CD8-positive, alpha-beta memory T cell (primary cell): ENCODE data around the gene GTF2A1. TPM values are rescaled to one million over a fixed set of nuclear protein-coding genes. Genes with fewer than 3 reads are reported as not detected.
"Not testable (repeated sequence)": the region's sequence is repeated elsewhere in the genome, so short reads cannot be mapped to it uniquely, and the experiment has no call there.

Source experiments
- CTCF ChIA-PET: fragments of 350-600 bp; sonication (Branson Sonifier 250); formaldehyde crosslinking; loops from one replicate; lab custom pipeline; 2021; ENCODE audit warnings: antibody characterized with exemption; lab: Charles Lee
- POLR2A ChIA-PET: fragments of 350-600 bp; sonication (Branson Sonifier 250); formaldehyde crosslinking; loops from one replicate; lab custom pipeline; 2021; ENCODE audit warnings: antibody characterized with exemption; lab: Charles Lee
- DNase-seq, 5 donors: peaks; one replicate each; pipeline versions ENCODE4 v3.0.0 to v3.0.0-alpha.2; 2020 to 2022; ENCODE audit warnings: mixed read lengths in 1 of 5
- H3K27ac ChIP-seq: one replicate; pipeline ENCODE4 v1.7.0; 2013; ENCODE audit warnings: low read depth, mild to moderate bottlenecking, low read length, moderate library complexity
- H3K27me3 ChIP-seq: 2 replicates; pipeline ENCODE4 v1.7.0; 2013; ENCODE audit warnings: low read length, mild to moderate bottlenecking; ENCODE audit not compliant: insufficient read depth, poor library complexity, severe bottlenecking
- H3K36me3 ChIP-seq: 2 replicates; pipeline ENCODE4 v1.7.0; 2013; ENCODE audit warnings: mild to moderate bottlenecking, low read length, moderate library complexity; ENCODE audit not compliant: insufficient read depth
- H3K4me1 ChIP-seq: 2 replicates; pipeline ENCODE4 v1.7.0; 2013; ENCODE audit warnings: mild to moderate bottlenecking, low read length, moderate library complexity; ENCODE audit not compliant: insufficient read depth
- H3K4me3 ChIP-seq: 2 replicates; pipeline ENCODE4 v1.7.0; 2013; ENCODE audit warnings: mild to moderate bottlenecking, low read length
- H3K9me3 ChIP-seq: 2 replicates; pipeline ENCODE4 v1.7.0; 2013; ENCODE audit warnings: mild to moderate bottlenecking, low read length
- H3K27ac Mint-ChIP-seq, 8 donors: one replicate each; pipeline ENCODE4 v1.8.0; 2020 to 2021; ENCODE audit warnings: mixed read lengths in 8 of 8, mild to moderate bottlenecking in 6 of 8, inconsistent platforms in 3 of 8, moderate library complexity in 3 of 8
- H3K27me3 Mint-ChIP-seq, 2 donors: one replicate each; pipeline ENCODE4 v1.8.0; 2020 to 2021; ENCODE audit warnings: mixed read lengths in 2 of 2, mild to moderate bottlenecking in 1 of 2, moderate library complexity in 1 of 2
- H3K36me3 Mint-ChIP-seq, 3 donors: one replicate each; pipeline ENCODE4 v1.8.0; 2020 to 2021; ENCODE audit warnings: mixed read lengths in 3 of 3, inconsistent platforms in 1 of 3, mild to moderate bottlenecking in 1 of 3
- H3K4me1 Mint-ChIP-seq, 3 donors: one replicate each; pipeline ENCODE4 v1.8.0; 2020 to 2021; ENCODE audit warnings: mixed read lengths in 3 of 3, inconsistent platforms in 1 of 3, mild to moderate bottlenecking in 1 of 3
- H3K4me3 Mint-ChIP-seq, 7 donors: one replicate each; pipeline ENCODE4 v1.8.0; 2020 to 2021; ENCODE audit warnings: mixed read lengths in 7 of 7, mild to moderate bottlenecking in 6 of 7, moderate library complexity in 4 of 7, inconsistent platforms in 2 of 7
- H3K9me3 Mint-ChIP-seq, 5 donors: one replicate each; pipeline ENCODE4 v1.8.0; 2020 to 2022; ENCODE audit warnings: mixed read lengths in 5 of 5, mild to moderate bottlenecking in 3 of 5, moderate library complexity in 2 of 5, inconsistent platforms in 1 of 5
- polyA plus RNA-seq: library from polyadenylated mRNA; unstranded; fragments of 300-500 nt; fragmentation: Illumina TruSeq; gene quantifications from one replicate; pipeline ENCODE4 v1.2.3, GENCODE V29; 2021
- total RNA-seq, 2 experiments: library from RNA; stranded (reverse); gene quantifications; one replicate each; pipeline ENCODE4 v1.2.3, GENCODE V29; 2021

The GTF2A1 gene
- total and polyA plus RNA-seq, 3 experiments from 2014 or later: 8.2 to 49.4 (median 49.4) TPM

- ChIA-PET CTCF (no interaction called here), POLR2A (no interaction called here)
- H3K36me3 ChIP-seq: no peaks in the 10 kb centered on the region
- H3K27me3 Mint-ChIP-seq: peaks cover 9 to 52% of the 10 kb centered on the region in 2 donors
- no peaks in the 10 kb centered on the region for H3K4me1 Mint-ChIP-seq
- H3K4me3 Mint-ChIP-seq: no peak overlapping the region
- no peak overlapping the region for H3K4me3 ChIP-seq
- H3K27ac Mint-ChIP-seq: no peak overlapping the region
- H3K9me3 Mint-ChIP-seq: no peaks in the 10 kb centered on the region
- no peak overlapping the region for H3K27ac ChIP-seq
- H3K4me1 ChIP-seq: no peaks in the 10 kb centered on the region
- H3K27me3 ChIP-seq: no peaks in the 10 kb centered on the region
- no peaks in the 10 kb centered on the region for H3K9me3 ChIP-seq
- no peak for DNase-seq
- H3K36me3 Mint-ChIP-seq: no peaks in the 10 kb centered on the region
Measured at GRCh38 chr14:81261176-81261575, 40.4 kb upstream of the GTF2A1 start.

GRCh38 chr14:81260732-81261131 is 40.0 kb upstream of the GTF2A1 start:
- Histone ChIP-seq H3K27me3 (no peaks in the 10 kb centered on the region), H3K9me3 (no peaks in the 10 kb centered on the region), H3K4me3 (no peak overlapping the region), H3K4me1 (no peaks in the 10 kb centered on the region), H3K27ac (no peak overlapping the region), H3K36me3 (no peaks in the 10 kb centered on the region)
- ChIA-PET CTCF (no interaction called here), POLR2A (no interaction called here)
- no peak overlapping the region for H3K4me3 Mint-ChIP-seq
- no peak overlapping the region for H3K27ac Mint-ChIP-seq
- H3K4me1 Mint-ChIP-seq: no peaks in the 10 kb centered on the region
- peaks cover 9 to 52% of the 10 kb centered on the region in 2 donors for H3K27me3 Mint-ChIP-seq
- H3K9me3 Mint-ChIP-seq: no peaks in the 10 kb centered on the region
- no peak for DNase-seq
- no peaks in the 10 kb centered on the region for H3K36me3 Mint-ChIP-seq

- Histone ChIP-seq H3K27ac (no peak overlapping the region), H3K4me1 (no peaks in the 10 kb centered on the region), H3K4me3 (no peak overlapping the region), H3K9me3 (no peaks in the 10 kb centered on the region), H3K36me3 (no peaks in the 10 kb centered on the region), H3K27me3 (no peaks in the 10 kb centered on the region)
- ChIA-PET CTCF (no interaction called here), POLR2A (no interaction called here)
- no peaks in the 10 kb centered on the region for H3K36me3 Mint-ChIP-seq
- H3K27me3 Mint-ChIP-seq: peaks cover 8 to 44% of the 10 kb centered on the region in 2 donors
- H3K4me1 Mint-ChIP-seq: no peaks in the 10 kb centered on the region
- no peak for DNase-seq
- H3K4me3 Mint-ChIP-seq: no peak overlapping the region
- no peaks in the 10 kb centered on the region for H3K9me3 Mint-ChIP-seq
- no peak overlapping the region for H3K27ac Mint-ChIP-seq
Measured at GRCh38 chr14:81256289-81256960, 35.7 kb upstream of the GTF2A1 start.

GRCh38 chr14:81252278-81252677 is 31.5 kb upstream of the GTF2A1 start:
- Mint-ChIP-seq H3K4me1 (no peaks in the 10 kb centered on the region), H3K27me3 (peaks cover 3 to 25% of the 10 kb centered on the region in 2 donors), H3K9me3 (no peaks in the 10 kb centered on the region), H3K36me3 (no peaks in the 10 kb centered on the region), H3K4me3 (no peak overlapping the region), H3K27ac (no peak overlapping the region)
- Histone ChIP-seq H3K36me3 (no peaks in the 10 kb centered on the region), H3K9me3 (no peaks in the 10 kb centered on the region), H3K27ac (no peak overlapping the region), H3K4me3 (no peak overlapping the region), H3K4me1 (no peaks in the 10 kb centered on the region), H3K27me3 (no peaks in the 10 kb centered on the region)
- POLR2A ChIA-PET: no interaction called here
- CTCF ChIA-PET: no interaction called here
- no peak for DNase-seq

GRCh38 chr14:81247271-81247766 is 26.6 kb upstream of the GTF2A1 start:
- no peaks in the 10 kb centered on the region for H3K27me3 ChIP-seq
- Mint-ChIP-seq H3K27me3 (peaks cover 5 to 13% of the 10 kb centered on the region in 2 donors), H3K36me3 (peaks cover 0 to 17% (median 1%) of the 10 kb centered on the region in 3 donors)

GRCh38 chr14:81246461-81247270 is 25.9 kb upstream of the GTF2A1 start:
- POLR2A ChIA-PET: no interaction called here
- H3K27ac ChIP-seq: no peak overlapping the region
- no peak overlapping the region for H3K4me3 ChIP-seq
- H3K9me3 ChIP-seq: no peaks in the 10 kb centered on the region
- H3K9me3 Mint-ChIP-seq: peaks cover 6 to 22% (median 18%) of the 10 kb centered on the region in 5 donors
- H3K4me1 ChIP-seq: no peaks in the 10 kb centered on the region
- peaks cover 5 to 10% of the 10 kb centered on the region in 2 donors for H3K27me3 Mint-ChIP-seq
- no peak for DNase-seq
- CTCF ChIA-PET: no interaction called here
- no peaks in the 10 kb centered on the region for H3K4me1 Mint-ChIP-seq
- H3K36me3 Mint-ChIP-seq: peaks cover 0 to 17% (median 1%) of the 10 kb centered on the region in 3 donors
- no peaks in the 10 kb centered on the region for H3K27me3 ChIP-seq
- no peaks in the 10 kb centered on the region for H3K36me3 ChIP-seq
- no peak overlapping the region for H3K27ac Mint-ChIP-seq
- no peak overlapping the region for H3K4me3 Mint-ChIP-seq

More at GRCh38 chr14:81247271-81247766, 26.6 kb upstream of the GTF2A1 start:
- ChIA-PET POLR2A (no interaction called here), CTCF (no interaction called here)
- no peak overlapping the region for H3K4me3 ChIP-seq
- no peak overlapping the region for H3K27ac ChIP-seq
- Mint-ChIP-seq H3K4me1 (no peaks in the 10 kb centered on the region), H3K9me3 (peaks cover 6 to 20% (median 17%) of the 10 kb centered on the region in 5 donors), H3K4me3 (no peak overlapping the region), H3K27ac (no peak overlapping the region)
- no peak for DNase-seq
- no peaks in the 10 kb centered on the region for H3K9me3 ChIP-seq
- no peaks in the 10 kb centered on the region for H3K4me1 ChIP-seq
- H3K36me3 ChIP-seq: no peaks in the 10 kb centered on the region

GRCh38 chr14:81245771-81246170 is 25.0 kb upstream of the GTF2A1 start:
- POLR2A ChIA-PET: no interaction called here
- no peaks in the 10 kb centered on the region for H3K4me1 Mint-ChIP-seq
- Histone ChIP-seq H3K36me3 (no peaks in the 10 kb centered on the region), H3K27ac (no peak overlapping the region), H3K4me3 (no peak overlapping the region), H3K9me3 (no peaks in the 10 kb centered on the region), H3K27me3 (no peaks in the 10 kb centered on the region), H3K4me1 (no peaks in the 10 kb centered on the region)
- H3K27ac Mint-ChIP-seq: no peak overlapping the region
- H3K27me3 Mint-ChIP-seq: peaks cover 5% of the 10 kb centered on the region in 2 donors
- peaks cover 6 to 22% (median 18%) of the 10 kb centered on the region in 5 donors for H3K9me3 Mint-ChIP-seq
- CTCF ChIA-PET: no interaction called here
- H3K4me3 Mint-ChIP-seq: no peak overlapping the region
- DNase-seq: no peak
- H3K36me3 Mint-ChIP-seq: peaks cover 0 to 17% (median 1%) of the 10 kb centered on the region in 3 donors

GRCh38 chr14:81244431-81244830 is 23.7 kb upstream of the GTF2A1 start:
- DNase-seq, CTCF ChIA-PET, H3K27ac Mint-ChIP-seq, H3K4me1 ChIP-seq, H3K27me3 ChIP-seq, H3K4me3 Mint-ChIP-seq, H3K36me3 ChIP-seq, H3K27me3 Mint-ChIP-seq, H3K27ac ChIP-seq, H3K4me1 Mint-ChIP-seq, H3K9me3 ChIP-seq, POLR2A ChIA-PET, H3K4me3 ChIP-seq: not testable (repeated sequence)
- Mint-ChIP-seq H3K36me3 (peaks cover 0 to 17% (median 1%) of the 10 kb centered on the region in 3 donors), H3K9me3 (peaks cover 6 to 22% (median 18%) of the 10 kb centered on the region in 5 donors)
